ENCODE measurements around the gene TAF3.

Gene TAF3

DNA sequence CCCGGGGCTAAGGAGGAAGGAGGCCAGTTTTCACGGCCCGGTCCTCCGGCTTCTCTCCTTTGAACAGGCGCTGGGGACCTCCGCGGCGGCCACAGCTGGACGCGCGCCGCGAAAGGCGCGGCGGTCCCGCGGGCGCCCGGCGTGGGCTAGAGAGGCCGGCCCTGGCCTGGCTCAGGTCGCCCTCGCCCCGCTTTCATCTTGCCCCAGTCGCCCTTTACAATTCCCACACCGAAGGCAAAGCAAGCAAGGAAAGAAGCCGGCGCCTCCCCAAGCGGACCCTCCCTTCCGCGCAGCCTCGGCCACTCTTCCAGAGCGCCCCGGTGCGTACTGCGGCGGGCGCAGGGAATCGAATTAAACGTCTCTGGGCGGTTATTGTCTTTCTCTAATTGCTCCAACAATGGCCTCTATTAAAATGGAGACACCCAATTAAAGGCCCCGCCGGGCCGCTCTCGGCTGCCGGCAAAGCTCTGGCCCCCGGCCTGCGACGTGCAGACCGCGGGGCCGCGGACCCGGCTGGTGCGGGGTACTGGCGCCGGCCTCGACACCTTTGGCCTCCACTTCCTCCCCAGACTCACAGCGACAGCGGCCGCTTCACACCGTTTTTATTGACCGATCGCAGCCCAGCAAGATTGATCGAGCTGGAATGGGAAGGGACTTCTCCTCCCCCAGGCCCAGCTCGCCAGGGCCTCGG, 231.7 kb downstream of the TAF3 start:
- DNase-seq: no peak

DNA sequence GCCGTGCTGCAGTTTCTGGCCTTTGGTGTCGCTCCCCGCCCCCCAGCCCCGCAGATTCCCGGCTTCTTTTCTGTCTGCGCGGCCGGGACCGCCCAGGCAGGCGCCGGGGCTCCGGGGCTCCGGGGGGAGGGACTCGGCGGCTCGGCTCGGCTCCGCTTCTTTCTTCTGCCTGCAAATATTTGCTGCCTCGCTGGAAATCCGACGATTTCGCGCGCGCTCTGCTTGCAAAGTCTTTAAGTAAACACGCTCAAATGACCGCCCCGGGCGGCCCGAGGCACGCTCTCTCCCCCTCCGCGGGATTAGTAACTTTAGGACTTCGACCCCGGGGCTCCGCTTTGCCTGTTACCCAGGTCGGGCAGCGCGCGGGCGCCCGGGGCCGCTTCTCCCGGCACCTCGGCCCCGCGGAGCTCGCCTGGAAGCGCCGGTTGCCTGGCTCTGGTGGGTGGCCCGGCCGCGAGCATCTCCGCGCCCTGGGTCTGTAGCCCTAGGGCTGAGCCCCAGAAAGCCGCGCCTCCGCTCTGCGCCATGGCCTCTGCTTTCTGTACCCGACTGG, 232.3 kb downstream of the TAF3 start:
- no peak for DNase-seq

DNA sequence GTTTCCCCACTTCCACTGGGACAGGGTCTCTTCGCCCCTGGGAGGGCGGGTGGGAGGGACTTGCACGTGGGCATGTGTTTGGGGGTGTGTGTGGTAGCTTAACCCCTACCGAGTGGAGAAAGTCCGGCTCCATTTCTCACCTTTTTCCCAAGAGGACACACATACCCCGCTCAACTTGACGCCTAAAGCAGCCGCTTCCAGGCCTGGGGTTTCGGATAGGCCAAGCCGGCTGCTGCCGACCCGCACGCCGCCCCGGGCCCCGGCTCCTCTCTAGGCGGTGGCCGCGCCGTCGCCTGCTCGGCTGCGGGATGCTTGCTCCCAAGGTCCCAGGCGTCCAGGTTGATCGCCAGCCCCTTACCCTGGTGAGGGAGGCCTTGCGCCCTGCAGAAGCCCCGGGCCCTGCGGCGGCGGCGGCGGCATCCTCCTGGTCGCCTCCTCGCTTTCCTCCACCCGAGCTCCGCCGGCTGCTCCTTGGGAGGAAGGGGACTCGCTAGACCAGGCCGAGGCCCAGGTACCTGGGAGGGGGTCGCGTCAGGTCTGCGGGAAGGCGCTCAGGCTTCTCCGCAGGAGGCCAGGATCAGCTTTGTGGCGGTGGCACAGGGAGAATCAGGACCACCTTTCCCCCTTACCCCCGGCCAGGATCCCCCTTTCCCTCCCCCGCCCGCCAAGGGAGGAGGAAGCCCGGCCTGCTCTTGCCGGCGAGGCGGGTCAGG, 233.0 kb downstream of the TAF3 start:
- no peak for DNase-seq

DNA sequence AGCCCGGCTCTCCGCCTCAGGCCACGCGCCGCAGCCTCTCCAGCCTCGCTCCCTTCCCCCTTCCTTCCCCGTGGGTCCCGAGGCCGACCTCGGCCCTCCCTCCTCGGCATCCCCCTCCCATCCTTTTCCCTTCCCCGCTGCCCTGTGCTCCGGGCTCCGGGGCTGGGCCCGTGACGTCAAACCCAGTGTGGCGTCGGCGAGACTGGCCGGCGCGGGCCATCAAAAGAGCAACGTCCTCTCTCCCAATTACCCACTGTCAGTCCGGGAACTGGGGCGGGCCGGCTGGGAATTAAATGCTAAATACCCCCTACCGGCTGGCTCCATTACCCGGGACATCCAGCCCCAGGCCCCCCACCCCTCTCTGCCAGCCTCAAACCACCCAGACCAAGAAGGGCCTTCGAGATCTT, 233.5 kb downstream of the TAF3 start:
- DNase-seq: no peak

DNA sequence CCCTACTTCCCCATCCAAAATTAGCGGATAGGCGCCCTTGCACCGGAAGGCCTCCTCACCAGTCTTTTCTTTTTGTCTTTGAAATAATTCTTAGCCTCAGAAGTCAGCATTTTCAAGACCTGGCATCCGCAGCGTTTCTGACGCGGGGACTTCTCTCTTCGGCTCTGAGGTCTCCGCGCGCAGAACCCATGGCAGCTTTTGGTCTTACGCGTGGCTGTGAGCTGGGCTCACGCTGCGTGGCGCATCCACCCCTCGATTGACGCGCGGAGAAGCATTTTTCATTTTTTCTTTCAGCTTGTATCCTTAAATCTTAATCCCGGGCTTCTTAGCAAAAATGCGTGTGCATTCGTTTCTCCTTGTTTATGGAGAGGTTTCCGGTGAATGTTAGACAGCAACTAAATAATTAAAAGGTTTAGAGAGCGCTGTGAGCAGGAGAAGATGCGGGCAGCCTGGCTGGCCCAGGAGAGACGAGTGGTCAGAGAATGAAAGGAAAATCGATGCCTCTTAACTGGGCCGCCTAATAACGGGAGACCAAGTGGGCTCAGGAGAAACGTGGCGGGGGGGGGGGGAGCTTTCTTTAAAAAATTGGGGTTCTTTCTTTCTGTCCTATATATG, 234.1 kb downstream of the TAF3 start:
- no peak for DNase-seq

DNA sequence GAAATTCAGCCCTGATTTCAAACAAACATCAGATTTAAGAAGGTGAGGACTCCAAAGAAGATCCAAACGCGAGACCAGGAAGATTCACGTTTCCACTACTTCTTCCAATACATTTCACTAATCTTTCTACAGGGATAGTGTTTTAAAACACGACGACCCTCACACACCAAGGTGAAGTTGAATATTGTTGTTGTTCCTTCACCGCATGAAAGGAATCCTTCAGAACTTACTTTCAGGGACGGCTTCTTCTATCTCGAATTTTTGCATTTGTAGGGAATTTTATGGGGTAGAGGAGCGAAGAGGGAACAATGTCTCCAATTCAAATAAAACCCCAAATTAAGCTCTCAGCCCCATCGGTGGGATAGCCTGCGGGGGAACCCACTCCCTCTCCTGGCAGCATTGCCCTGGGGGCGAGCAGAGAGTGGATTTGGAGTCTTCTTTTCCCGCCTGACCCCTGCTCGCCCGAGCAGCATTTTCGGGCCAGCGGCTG, 234.7 kb downstream of the TAF3 start:
- no peak for DNase-seq

DNA sequence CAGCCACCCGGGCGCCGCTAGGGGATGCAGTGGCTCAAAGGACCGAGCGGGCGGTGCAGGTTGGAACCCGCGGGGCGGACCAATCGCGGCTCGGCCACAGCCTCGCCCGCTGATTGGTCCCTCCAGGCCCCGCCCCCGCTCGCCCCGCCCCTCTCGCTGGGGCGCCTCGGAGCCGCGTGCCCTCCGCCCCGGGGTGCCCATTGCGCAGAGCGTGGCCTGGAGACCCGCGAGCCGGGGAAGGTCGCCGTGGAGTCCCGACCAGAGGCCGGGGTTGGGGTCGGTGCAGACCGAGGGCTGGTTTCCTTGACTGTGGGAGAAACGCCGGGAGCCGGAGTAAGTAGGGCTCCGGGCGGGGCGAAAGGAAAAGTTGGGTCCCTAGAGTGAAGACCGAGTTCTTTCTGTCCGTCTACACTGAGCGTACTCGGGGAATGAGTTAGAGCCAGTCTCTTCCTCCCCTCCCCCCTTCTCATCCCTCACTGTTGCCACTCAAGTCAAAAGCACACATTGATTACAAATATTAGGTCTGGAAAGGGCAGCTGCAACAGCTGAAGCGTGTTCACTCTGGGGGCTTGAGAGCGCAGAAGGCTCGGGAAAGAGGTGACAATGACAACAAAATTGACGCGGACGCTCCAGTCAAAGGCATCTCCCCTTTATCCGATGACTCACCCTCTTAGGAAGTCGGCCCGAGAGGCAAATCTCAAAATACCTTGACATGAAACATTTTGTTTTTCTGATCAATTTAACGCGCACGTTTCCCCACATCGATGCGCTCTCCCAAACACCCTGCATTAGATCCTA, 235.3 kb downstream of the TAF3 start:
- DNase-seq: no peak

DNA sequence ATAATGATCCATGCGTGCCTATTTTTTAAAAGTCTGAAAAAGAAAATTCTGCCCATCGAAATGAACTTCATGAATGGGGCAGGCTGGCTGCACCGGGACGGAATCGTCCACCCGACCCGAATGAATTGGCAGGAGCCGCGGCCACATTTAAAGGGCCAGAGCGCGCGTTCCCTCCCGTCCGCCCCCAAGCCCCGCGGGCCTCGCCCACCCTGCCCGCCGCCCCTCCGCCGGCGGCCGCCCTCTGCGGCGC, 235.9 kb downstream of the TAF3 start:
- DNase-seq: no peak

DNA sequence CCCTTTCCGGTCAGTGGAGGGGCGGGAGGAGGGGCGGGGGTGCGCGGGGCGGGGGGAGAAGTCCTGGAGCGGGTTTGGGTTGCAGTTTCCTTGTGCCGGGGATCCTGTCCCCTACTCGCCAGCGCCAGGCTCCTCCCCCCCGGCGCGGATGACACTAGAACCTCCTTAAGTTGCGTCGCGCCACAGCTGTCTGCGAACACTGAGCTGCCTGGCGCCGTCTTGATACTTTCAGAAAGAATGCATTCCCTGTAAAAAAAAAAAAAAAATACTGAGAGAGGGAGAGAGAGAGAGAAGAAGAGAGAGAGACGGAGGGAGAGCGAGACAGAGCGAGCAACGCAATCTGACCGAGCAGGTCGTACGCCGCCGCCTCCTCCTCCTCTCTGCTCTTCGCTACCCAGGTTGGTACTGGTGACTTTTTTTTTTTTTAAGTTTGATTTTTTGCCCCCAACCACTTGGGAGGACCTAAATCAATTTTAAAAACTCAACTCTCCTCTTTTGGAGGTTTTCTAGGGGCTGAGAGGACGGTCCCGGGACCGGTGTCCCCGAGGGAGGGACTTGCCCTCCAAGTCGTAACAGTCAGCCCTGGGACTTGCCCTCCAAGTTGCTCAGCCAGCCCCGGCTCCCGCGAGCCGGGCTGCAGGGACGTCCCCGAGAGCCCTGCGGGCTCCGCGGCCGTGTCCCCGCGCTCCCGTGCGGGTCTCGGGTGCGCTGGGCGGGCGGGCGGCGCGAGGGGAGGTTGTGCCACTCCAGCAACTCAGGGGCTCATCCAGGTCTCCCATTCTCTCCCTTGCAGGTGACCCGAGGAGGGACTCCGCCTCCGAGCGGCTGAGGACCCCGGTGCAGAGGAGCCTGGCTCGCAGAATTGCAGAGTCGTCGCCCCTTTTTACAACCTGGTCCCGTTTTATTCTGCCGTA, 236.4 kb downstream of the TAF3 start, which contains the start of gene GATA3:
TSS of gene GATA3 (plus strand) at position 195 of the 914 bp plus-strand sequence. CDS start 968 bp downstream, outside the sequence.
- no peak for DNase-seq

DNA sequence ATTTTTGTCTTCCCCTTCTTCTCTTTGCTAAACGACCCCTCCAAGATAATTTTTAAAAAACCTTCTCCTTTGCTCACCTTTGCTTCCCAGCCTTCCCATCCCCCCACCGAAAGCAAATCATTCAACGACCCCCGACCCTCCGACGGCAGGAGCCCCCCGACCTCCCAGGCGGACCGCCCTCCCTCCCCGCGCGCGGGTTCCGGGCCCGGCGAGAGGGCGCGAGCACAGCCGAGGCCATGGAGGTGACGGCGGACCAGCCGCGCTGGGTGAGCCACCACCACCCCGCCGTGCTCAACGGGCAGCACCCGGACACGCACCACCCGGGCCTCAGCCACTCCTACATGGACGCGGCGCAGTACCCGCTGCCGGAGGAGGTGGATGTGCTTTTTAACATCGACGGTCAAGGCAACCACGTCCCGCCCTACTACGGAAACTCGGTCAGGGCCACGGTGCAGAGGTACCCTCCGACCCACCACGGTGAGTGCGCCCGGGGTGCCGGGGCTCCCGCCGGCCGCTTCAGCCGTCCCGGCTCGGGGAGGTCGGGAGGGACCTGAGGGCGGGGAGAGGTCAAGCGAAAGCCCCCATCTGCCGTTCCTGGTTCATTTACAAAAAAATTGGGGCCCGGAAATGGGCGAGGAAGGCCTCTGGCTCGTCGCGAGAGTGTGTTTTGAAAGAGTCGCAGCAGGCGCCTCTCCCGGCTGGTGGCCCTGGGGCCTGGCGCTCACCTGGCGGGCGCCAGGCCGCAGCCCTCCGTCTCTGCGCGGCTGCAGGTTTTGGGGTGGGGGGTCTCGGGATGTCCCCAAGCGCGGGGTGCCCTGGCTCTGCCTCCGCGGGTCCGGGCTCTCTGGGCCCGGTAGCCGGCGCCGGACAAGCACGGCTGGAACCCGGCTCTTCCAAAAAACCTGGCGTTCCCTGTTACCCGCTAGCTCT, 237.4 kb downstream of the TAF3 start:
- DNase-seq: no peak

DNA sequence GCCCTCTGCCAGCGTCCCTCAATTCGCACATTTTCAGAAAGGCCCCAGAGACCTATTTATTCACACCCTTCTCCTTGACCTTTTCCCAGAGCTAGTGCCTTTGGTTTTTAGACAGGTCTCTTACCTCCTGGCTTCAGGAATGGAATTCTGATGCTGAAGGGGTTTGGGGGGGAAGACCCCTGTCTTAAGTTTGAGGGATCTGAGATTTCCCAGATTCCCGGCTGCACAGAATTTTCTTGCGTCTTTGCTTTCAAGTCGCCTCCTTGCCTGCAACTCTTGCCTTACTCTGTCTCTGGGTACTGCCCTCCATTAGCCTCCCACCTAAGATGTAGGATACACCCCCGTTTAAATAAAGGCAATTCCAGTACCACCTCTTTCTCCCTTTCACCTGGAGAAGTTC, 238.1 kb downstream of the TAF3 start:
- no peak for DNase-seq

DNA sequence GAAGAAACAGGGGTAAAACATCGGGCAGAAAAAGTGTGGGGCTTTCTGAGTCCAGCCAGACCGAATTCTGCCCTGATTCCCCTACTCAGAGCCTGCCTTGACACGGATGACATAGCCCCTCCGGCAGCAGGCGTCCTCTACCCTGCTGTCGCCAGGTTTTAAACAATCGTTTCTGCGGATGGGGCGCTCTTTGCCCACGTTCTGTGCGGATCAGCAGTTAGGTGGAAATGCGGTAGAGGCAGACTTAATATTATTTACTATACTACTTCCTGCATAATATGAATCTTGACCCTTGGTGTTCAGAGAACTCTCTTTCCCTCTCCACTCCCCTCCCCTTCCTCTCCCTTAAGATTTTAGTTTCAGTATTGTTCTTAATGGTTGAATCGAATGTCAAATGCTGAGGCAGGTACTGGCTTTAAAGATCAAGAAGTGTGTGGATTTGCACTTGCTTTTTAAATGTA, 238.6 kb downstream of the TAF3 start:
- no peak for DNase-seq

DNA sequence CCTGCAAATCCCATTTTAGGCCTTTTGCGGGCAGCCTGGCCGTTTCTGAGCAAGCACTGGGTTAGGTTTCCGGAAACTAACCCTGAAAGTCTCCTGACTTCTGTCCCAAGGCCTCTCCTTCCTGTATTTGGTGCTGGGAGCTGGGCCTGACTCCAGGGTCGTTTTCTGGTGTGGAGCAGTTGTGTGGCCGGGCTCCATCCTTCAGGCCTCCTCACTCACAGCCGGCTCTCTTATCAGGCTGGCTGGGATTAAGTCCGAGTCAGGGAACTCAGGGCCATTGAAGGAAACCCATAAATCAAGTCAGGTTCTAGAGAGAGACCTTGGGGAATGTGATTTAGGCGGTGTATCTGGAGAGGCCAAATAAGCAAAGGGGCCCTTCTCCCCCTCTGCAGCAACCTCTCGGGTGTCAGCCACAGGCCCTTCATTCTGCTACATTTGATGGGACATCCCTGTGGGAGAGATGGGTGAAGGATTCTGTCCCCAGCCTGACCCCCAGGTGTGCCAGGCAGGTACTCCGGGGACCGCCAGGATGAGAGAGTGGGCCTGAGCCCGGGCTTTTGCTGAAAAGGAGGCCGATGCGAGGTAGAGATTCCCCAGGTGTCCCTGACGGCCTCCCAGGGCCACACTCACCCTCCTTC, 239.4 kb downstream of the TAF3 start:
- no peak for DNase-seq

DNA sequence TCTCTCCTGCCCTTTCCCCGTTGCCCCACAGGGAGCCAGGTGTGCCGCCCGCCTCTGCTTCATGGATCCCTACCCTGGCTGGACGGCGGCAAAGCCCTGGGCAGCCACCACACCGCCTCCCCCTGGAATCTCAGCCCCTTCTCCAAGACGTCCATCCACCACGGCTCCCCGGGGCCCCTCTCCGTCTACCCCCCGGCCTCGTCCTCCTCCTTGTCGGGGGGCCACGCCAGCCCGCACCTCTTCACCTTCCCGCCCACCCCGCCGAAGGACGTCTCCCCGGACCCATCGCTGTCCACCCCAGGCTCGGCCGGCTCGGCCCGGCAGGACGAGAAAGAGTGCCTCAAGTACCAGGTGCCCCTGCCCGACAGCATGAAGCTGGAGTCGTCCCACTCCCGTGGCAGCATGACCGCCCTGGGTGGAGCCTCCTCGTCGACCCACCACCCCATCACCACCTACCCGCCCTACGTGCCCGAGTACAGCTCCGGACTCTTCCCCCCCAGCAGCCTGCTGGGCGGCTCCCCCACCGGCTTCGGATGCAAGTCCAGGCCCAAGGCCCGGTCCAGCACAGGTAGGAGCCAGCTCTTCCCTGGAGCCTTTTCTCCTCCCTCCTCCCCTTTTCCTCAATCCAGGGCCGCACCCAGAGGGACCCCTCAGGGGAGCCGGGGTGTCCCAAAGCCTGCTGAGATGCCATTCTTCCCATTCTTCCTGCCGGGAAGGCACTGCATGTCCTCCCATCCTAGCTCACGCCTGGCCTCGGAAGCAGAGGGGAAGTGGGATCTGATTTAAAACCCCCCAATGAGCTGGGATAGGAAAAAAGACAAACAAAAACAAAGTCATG, 240.2 kb downstream of the TAF3 start:
- no peak for DNase-seq

DNA sequence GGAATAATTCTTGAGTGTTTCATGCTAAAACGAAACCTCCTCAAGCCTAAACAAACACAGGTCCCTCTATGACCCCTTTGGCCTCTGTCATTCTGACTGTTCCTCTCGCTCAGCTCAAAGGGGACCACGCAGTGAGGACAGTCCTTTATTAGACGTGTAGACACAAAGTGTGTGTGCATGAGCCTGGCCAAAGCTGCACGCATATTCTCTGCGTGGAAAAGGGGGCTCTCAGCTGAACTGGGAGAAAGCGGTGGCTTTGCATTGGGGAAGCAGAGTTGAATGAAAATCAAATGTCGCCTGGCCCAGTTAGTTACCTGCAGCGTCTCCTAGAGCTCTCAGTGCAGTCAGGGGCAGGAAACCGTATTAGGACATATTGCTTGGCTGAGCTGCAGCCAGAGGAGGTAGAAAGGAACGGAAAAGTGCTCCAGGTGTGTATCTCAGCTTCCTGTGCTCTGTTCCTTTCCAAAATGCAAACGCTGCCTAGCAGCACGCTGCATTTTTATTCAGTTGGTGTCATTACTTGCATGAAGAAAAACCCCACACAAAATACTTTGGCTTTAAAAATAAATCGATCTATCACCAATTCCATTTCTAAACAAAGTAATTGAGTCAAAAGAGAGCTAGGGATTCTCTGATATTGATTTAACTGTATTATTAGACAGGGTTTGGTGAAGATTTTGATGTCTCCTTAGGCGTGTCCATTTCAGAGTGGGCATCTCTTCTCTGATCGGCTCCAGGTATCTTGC, 241.1 kb downstream of the TAF3 start:
- no peak for DNase-seq

DNA sequence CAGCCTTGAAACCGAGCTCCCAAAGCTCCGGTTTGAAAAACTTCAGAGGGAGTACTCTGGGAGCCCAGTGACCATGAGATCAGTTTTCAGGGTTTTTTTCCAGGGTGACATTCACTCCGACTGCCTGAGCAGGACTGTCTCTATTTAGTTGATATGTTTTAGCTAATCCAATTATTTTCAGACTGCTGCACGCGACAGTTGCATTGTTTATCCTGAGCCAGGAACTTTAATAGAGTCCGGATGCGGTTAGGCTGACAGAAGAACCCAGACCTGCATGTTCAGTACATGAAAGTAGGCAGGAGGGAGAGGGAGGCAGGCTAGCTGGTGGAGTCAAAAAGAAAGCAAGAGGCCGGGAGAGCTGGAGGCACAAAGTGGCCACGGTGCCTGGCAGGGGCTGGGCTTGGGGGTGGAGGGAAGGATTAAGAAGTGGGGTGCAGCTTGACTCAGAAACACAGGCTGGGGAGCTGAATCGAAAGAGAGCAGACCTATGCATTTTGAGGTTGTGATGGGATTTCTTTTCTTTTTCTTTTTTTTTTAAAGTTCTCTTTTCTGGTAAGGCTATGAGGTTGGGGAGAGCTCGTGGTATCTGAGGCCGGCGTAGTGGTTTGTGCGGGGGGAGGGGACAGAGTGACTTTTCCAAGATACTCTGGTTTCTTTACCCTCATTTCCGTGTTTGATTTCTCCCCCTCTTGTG, 241.9 kb downstream of the TAF3 start:
- DNase-seq: no peak

DNA sequence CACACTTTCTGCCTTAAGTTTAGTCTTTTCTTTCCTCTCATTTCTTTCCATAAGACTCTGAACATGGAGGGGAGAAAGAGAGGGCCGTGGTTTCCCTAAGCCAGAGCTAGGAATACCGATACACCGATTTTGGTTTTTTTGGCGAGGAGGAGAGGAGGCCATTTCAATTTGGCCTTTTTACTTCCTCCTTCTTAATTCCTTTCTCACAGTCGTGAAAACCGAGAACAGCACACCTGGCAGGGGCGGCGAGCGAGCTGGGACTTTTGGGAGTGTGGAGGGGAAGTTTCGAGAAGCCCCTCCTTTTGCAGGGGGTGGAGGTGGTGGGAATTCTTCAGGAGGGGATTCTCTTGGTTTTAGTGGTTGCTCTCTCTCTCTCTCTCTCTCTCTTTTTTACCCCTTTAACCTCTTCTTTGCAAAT, 242.4 kb downstream of the TAF3 start:
- DNase-seq: no peak
